ENCODE measurements around the gene BMP8B. TPM values are rescaled to one million over a fixed set of nuclear protein-coding genes. Genes with fewer than 3 reads are reported as not detected.
A peak's percentile ranks its signal among the peaks of the same experiment; 100 is the strongest.

The BMP8B gene
- total RNA-seq, 1 experiment from 2014 or later = 0.51 TPM

DNA sequence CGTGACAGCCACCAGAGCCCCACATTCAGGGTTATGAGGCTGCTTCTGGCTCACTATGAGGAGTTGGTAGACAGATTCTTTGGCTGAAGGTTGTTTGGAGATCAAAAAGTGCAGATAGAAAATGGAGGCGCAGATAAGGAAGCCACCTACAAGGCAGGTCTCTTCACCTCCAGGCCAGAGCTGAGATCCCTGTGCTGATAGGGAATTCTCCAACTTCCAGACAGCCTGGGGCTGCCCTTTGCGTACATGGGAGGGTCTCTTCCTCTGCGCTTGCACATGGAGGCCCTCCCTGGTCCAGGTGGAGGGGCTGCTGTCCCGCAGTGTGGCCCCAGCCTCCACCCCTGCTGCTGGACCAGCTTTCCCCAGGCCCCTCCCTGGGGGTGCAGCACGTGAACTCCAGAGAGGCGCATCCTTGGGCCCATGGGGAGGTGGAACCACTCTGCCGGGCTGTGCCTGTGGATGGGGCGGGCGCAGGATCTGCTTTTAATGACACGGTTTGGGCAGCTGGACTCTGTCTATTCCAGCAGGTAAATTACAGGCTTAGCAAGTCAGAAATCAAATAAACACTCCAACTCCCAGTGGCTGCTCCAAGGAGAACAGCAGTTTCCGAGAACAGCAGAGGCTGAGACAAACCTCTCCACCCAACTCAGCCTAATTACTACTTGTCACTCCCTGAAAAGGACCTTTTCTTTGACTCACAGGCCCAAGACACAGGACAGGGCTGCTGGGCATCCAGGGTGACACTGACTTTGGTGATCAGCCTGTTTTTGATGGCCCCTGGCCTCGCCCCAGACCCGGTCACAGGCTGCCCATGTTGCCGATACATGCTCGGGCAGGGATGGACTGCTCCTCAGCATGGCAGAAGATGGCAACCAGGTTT, 29.9 kb downstream of the BMP8B start:
- DNase-seq (ENCODE audit: low read depth) = no peak

DNA sequence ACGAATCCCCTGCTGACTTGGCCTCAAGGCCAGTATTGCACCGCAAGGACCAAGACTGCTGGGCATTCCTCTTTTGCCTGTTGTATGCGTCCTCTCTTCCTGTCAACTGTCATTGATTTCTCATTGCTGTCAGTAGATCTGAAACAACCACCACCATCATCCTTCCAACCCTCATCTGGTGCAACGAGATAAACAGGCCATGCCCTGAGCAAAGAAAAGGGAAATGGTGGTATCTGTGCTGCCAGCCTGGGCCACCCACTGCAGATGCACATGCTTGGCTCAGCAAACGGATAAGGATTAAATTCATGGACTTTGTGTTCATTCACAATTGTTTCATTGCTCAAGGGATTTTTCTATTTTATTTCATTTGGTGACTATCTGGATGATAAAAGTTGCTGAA, 31.2 kb downstream of the BMP8B start:
- DNase-seq (ENCODE audit: low read depth) = no peak

DNA sequence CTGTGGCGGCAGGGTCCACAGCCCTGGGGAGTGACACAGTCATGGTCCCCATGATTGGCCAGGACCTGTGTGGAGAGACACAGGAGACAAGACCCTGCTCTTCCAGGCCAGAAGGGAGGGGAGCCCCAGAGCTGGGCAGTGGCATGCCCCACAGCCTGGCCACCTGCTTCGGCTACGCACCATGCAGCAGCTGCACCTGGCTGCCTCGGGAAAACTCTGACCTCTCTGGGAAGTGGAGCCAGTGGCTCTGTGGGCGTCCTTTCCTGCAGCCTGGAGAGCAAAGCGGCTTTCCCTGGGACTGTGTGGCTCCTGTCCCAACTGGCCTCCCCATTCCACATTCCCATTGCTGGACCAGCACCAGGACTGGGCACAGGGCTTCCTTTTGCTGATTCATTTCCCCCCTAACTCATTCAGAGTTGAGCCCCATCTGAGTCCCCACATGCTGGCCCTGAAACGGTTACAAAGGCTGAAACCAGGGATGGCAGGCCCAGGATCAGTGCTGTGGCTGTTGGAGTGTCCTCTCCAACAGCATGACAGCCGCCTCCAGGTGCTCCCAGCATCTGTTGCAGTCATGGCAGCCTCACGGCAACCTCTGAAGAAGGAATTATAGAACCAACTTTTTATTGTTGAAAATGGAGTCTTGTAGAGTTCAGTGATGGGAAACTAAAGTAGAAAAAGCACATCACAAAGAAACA, 32.6 kb downstream of the BMP8B start:
- DNase-seq (ENCODE audit: low read depth) = no peak

DNA sequence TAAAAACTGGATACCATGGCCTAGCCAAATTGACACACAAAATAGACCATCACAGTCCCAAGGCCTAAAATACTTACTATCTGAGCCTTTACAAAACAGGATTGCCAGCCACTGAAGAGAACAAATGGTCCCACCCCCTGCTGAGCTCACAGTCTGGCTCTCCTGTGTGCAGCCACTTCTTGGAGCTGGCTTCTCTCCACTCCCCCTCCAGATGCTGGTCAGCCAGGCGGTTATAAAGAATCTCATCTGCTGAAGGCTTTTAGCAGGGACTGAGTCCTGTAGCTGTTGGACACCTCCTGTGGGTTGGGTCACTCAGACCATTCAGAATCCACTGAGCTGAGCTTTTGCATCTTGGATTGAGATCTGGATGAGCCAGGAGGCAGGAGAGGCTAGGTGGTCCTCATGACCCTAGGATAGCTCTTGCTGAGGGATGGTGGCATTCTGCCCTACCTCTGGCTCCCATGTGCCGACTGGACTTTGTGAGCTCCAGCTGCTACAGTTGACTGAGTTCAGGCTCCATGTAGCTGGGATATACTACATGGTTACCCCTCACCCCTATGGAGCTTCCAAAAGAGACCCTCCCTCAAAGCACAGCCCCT, 33.7 kb downstream of the BMP8B start:
- DNase-seq (ENCODE audit: low read depth) = no peak

DNA sequence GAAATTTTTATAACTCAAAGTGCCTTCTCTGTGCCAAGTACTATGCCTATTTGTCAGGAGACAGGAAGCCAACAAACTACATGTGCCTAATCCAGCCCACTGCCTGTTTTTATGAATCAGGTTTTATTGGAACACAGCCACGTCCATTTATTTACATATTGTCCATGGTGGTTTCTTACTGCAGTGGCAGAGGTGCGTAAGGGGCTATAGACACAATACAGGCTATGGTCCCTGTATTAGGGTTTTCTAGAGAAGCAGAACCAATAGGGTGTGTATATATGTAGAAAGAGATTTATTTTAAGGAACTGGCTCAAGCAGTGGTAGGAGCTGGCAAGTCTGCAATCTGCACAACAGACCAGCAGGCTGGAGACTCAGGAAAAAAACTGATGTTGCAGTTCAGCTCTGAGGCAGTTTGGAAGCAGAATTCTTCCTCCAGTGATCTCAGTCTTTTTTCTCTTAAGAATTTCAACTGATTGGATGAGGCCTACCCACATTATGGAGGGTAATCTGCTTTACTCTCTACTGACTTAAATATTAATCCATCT, 34.6 kb downstream of the BMP8B start:
- DNase-seq (ENCODE audit: low read depth) = no peak

DNA sequence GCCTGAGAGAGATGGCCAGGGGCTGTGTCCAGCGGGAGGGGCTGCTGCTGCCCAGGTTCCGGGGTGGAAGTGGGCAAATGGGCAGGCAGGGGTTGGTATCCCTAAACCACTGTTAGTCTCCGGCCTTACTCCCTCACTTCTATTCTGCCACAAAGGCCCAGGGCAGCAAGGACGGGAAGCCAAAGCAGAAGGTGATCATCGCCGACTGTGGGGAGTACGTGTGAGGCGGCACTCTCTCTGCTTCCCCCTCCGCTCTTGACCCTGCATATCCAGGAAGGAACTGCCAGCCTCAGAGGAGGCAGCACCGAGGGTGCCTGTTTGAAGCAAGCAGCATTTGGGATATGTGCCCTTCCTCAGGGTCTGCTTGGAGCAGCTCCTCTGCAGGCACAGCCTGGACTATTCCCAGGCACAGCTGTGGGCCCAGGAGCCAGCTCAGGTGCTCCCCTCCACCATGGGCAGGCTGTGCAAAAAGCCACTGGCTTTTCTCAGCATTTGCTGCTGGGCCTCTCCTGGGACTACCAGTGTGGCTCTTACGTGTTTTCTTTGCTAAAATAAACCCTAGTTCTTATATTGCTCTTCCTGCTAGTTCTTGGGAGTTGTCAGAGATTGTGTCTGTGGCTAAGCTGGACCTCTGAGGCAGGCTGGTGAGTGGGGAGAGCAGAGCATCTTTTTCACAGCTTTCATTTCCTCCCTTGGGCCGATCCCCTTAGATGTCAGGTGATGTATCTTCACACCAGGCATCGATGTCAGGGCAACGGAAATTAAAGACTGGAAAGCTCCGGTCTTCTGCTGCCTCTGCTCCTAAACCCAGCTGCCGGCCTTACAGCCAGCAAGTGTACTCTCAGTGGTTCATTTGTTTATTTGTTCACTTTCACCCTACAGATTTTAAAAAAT, 35.3 kb downstream of the BMP8B start:
- DNase-seq (ENCODE audit: low read depth) = no peak

DNA sequence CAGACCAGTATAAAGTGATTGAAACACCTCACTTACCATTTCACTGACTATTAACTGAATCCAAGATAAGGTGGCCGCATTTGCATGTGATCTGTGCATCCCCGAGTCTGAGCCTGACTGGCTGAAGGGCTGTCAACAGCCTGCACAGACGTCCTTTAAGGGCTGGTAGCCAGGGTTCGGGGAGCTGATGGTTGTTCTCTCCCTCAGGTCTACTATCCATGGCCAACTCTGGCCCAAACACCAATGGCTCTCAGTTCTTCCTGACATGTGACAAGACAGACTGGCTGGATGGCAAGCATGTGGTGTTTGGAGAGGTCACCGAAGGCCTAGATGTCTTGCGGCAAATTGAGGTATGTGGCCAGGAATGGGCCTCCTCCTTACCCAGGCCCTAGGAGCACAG, 36.0 kb downstream of the BMP8B start:
- DNase-seq (ENCODE audit: low read depth) = no peak

DNA sequence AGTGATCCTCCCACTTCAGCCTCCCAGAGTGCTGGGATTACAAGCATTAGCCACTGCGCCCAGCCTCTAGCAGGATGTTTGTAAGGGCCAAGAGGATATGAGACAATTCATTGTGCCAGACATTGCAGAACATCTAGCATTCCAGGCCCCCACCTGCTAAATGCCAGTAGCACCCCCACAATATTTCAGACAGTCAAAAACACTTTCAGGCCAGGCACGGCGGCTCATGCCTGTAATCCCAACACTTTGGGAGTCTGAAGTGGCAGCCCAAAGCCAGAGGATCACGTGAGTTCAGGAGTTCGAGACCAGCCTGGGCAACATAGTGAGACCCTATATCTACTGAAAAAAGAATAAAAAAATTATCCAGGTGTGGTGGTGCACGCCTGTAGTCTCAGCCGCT, 37.1 kb downstream of the BMP8B start:
- DNase-seq (ENCODE audit: low read depth) = no peak

DNA sequence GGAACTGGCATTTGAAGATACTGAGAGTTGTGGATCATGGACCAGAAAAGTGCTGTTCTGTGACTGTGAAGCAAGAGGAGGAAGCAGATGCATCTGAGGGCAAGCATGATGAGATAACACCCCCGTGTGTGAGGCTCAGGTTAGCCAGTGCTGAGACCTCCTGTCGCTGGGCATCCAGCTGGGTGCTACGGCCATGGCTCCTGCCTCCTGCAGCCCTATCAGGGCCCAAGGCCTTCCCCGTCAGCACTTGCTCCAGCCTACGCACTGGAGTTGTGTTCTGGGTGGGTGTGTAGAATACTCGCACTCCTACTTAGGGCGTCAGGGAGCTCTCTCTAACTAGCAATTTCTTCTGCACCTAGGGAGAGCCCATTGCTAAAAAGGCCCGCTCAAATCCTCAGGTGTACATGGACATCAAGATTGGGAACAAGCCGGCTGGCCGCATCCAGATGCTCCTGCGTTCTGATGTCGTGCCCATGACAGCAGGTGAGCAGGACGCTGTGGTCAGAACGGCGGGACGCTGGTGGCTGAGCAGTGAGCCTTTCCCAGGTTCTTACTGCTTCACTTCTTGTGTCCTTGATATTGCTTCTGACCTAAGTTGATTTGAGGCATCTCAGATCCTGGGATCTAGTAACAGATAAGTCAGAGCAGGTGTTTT, 43.5 kb downstream of the BMP8B start:
- DNase-seq (ENCODE audit: low read depth) = no peak

DNA sequence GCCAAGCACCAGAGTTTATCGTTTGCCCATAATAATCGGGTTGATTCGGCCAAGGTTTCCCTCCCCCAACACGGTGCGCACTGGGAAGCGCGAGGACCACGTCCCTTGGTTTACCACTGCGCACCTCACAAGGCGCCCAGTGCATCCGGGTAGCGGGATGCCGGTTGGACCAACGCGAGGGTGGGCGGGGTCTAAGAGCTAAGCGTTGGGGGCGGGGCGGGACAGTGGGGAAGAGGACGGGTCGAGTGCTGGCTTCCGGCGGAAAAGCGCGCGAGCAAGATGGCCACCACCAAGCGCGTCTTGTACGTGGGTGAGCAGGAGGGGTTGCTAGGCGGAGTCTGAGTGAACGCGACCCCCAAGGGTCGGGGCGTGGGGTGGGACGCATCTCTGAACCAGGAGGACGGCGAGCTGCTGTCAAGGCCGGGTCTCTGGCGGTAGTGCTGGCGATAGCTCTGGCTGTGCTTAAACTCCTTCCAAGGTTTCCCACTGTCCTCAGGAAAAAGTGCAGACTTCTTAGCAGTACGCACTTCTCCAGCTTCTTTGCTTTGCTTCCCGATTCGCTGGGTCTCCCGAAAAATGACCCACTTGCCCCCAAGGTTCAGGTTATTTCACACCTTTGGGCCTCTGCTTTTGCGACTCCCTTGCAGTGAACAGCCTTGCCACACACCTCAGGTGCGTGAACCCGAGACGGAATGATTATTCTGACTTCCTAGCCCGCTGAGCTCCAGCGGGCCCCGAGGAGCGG, 49.9 kb downstream of the BMP8B start, which contains the start of gene PPIE:
PPIE (plus strand) TSS at position 261 of the 745 bp plus-strand sequence; CDS start at position 280, 19 bp downstream.
- peak; percentile 94 for DNase-seq (ENCODE audit: low read depth)

DNA sequence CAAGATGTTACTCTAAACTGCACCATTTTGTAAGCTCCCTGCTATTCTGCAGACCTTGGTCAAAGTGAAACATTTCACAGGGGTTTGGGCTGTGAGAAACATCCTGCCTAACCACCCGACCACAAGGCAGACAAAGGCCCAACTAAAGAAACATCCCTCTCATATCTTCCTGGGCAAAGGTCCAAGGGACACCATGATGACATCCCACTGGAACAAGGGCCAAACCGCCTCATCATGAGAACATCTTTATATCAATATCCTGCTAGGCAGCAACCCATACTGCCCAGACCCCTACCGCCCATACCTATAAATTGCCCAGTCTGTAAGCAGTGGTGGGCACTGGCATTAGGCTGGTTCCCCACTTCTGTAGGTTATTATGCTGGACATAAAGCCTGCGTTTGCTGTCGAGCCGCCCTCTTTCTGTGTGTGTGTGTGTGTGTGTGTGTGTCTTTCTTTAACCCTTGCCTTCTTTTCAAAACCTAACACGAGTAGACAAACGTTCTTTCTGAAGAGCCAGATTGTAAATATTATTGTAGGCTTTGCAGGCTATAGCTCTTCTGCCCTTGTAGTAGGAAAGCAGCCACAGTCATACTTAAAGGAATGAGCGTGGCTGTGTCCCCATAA, 51.0 kb downstream of the BMP8B start:
- DNase-seq (ENCODE audit: low read depth) = peak; percentile 67

DNA sequence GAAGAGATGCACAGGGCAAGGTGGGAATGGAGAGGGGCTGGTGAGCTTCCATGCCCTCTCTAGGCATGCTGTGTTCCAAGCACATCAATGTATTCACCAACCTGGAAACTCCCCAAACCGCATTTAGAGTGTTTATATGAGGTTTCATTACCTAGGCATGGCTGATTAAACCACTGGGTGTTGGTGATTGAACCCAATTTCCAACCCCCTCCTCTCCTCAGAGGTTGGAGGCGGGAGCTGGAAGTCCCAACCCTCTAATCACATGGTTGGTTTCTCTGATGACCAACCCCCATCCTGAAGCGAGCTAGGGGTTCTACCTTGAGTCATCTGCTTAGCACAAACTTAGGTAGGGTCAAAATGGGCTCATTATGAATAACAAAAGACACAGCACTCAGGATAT, 52.9 kb downstream of the BMP8B start:
- DNase-seq (ENCODE audit: low read depth) = peak; percentile 72

DNA sequence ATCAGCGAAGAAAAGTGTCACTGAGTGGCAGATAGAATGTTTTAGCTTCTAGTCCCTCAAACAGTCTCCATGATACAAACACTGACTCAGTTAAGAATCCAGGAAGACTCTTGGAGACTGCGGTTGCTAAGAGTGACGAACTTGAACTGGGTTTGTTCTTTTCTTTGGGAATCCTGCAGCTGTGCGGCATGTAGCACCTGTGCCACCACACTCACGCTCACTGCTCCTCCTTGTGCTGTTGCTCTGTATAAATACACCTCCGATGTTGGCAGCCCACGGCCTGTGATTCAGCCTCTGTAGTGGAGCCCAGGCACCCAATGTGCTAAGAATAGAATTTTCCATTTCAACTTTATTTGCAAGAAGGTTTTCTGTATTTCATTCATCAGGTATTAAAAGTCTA, 55.5 kb downstream of the BMP8B start:
- DNase-seq (ENCODE audit: low read depth) = peak; percentile 21

DNA sequence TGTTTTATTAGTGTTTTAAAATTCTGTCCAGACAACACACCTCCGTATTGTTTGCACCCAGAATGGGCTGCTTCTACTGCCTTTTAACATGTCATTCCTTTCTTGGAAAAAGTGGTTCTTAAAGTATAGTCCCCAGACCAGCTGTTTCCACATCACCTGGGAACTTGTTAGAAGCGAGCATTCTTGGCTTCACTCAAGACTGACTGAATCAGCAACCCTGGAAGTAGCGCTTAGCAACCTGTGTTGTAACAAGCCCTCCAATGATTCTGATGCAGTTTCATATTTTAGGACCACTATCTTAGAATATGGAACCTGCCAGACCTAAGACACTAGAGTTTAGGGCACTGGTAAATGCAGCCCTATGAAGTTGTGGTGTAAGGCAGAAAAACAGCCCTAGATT, 55.9 kb downstream of the BMP8B start:
- DNase-seq (ENCODE audit: low read depth) = no peak

DNA sequence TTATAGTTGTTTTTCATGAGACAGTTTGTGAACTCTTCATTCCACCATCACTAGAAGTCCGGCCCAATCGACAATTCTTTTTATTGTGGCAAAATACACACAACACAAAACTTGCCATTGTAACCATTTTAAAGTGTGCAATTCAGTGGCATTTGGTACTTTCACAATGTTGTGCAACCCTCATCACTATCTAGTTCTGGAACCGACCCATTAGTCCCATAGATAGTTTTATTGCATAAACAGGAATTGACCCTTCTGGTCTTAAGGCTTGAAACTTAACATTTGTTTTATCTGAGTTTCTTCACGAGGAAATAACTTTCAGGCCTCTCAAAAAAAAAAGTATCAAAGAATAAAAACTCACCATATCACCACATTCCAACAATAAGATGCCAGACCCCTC, 58.8 kb downstream of the BMP8B start:
- DNase-seq (ENCODE audit: low read depth) = no peak

DNA sequence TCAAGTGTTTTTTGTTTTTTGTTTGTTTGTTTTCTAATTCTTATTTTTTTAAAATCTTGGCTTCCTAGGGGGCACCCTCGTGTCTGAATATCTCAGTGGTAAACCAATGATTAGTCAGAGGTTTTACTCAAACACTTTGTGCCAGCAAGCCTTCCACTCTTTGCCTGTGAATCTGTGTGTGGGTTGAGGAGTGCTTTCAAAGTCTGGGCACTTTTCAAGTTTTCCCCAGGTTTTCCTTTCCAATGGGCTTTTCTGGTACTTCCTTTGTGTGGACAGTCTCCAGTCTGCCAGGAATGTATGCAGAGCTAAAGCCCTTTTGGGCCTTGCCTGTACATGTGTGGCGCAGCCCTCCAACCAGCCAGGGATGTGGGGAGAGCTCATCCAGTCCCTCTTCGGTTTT, 59.6 kb downstream of the BMP8B start:
- no peak for DNase-seq (ENCODE audit: low read depth)

DNA sequence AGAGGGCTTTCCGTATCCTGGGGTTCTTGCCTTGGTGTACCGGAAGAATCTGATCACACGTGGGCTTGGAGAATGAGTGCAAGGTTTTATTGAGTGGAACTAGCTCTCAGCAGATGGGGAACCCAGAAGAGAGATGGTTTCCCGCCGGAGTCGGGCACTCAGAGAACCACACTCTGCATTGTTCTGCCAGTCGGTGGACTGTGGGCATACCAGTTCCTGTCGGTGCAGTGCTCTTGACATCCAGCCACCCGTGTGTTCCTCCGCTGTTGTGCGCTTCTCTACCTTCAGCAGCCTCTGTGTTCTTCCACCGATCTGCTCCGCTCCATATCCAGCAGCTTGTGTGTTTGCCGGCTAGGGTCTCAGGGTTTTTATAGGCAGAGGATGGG, 60.7 kb downstream of the BMP8B start:
- DNase-seq (ENCODE audit: low read depth) = no peak

DNA sequence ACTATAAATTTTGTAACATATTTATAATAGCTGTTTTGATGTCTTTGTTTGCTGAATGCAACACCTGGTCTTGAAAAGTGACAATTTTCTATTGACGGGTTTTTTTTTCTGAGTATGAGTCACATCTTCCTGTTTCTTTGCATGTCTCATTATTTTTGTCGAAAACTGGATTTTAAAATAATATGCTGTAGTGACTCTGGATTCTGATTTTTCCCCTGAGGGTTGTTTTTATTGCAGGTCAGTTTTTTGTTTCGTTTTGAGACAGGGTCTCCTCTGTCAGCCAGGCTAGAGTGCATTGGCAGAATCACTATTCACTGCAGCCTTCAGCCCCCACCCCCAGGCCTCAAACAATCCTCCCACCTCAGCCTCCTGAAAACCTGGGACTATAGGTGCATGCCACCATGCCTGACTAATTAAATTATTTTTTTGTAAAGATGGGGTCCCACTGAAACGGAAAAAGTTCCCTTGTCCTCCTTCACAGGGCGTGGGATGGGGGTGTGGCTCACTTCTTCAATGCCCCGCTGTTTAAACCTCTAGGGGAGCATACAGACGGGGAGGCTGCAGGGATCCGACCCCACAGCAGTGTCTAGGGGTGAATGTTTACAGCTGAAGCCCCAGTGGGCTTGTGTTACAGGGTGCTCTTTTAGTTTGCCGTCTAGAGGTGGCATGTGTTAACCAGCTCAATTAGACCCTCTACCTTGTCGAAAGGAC, 61.3 kb downstream of the BMP8B start:
- no peak for DNase-seq (ENCODE audit: low read depth)

DNA sequence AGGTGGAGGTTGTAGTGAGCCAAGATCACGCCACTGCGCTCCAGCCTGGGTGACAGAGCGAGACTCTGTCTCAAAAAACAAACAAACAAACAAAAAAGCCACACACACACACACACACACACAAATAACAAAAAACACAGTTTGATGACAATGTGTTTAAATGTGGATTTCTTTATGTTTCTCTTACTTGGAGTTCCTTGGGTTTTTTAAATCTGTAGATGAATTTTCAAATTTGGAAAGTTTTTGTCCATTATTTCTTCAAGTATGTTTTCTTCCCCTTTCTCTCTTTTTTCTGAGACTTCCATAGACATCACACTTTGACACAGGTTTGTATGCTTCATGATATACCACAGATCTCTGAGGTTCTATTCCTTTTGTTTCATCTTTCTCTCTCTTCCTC, 62.1 kb downstream of the BMP8B start:
- DNase-seq (ENCODE audit: low read depth) = no peak
